Neural cell (in vitro differentiated cells): ENCODE data around the gene ESPL1. TPM values are rescaled to one million over a fixed set of nuclear protein-coding genes. Genes with fewer than 3 reads are reported as not detected.

Source experiments
- H2AFZ ChIP-seq: fragments of 200-600, 300-800 bp; sonication (generic), shearing (Covaris generic); 2 replicates; pipeline ENCODE4 v1.6.0; 2014; ENCODE audit warnings: low read depth, mild to moderate bottlenecking, antibody characterized with exemption, low read length, moderate library complexity
- H3F3A ChIP-seq: fragments of 200-600 bp; shearing (Covaris generic); 2 replicates; pipeline ENCODE4 v1.6.1; 2016; ENCODE audit warnings: mild to moderate bottlenecking, moderate library complexity, mixed read lengths, antibody characterized with exemption, low read length; ENCODE audit not compliant: insufficient read depth, poor library complexity, severe bottlenecking
- H3K27ac ChIP-seq: fragments of 200-600, 300-800 bp; sonication (generic), shearing (Covaris generic); 2 replicates; pipeline ENCODE4 v1.5.1; 2014; ENCODE audit warnings: mild to moderate bottlenecking, low read length, moderate library complexity
- H3K27me3 ChIP-seq: fragments of 300-800, 200-600 bp; sonication (generic), shearing (Covaris generic); 2 replicates; pipeline ENCODE4 v1.6.0; 2014; ENCODE audit warnings: mild to moderate bottlenecking, low read depth, low read length, moderate library complexity; ENCODE audit not compliant: insufficient read depth
- H3K36me3 ChIP-seq: fragments of 300-800, 200-600 bp; sonication (generic), shearing (Covaris generic); 2 replicates; pipeline ENCODE4 v1.5.1; 2014; ENCODE audit warnings: mild to moderate bottlenecking, antibody characterized with exemption, low read length, moderate library complexity; ENCODE audit not compliant: insufficient read depth
- H3K4me2 ChIP-seq: fragments of 300-800, 200-600 bp; sonication (generic), shearing (Covaris generic); 2 replicates; pipeline ENCODE4 v1.6.0; 2014; ENCODE audit warnings: mild to moderate bottlenecking, low read length
- H3K4me3 ChIP-seq: fragments of 300-800, 200-600 bp; sonication (generic), shearing (Covaris generic); 2 replicates; pipeline ENCODE4 v1.5.1; 2014; ENCODE audit warnings: mild to moderate bottlenecking, low read length, moderate library complexity
- H3K79me2 ChIP-seq: fragments of 200-600 bp; shearing (Covaris generic); replicated peaks from 2 replicates; pipeline ENCODE4 v1.6.0; 2014; ENCODE audit warnings: mild to moderate bottlenecking, low read length, moderate library complexity; ENCODE audit not compliant: insufficient read depth
- H3K9ac ChIP-seq: fragments of 300-800, 200-600 bp; sonication (generic), shearing (Covaris generic); 2 replicates; pipeline ENCODE4 v1.6.1; 2016; ENCODE audit warnings: mild to moderate bottlenecking, low read length, mixed read lengths
- H3K9me2 ChIP-seq: fragments of 200-600 bp; shearing (Covaris generic); 2 replicates; pipeline ENCODE4 v1.6.1; 2016; ENCODE audit warnings: mild to moderate bottlenecking, low read length, mixed read lengths; ENCODE audit not compliant: insufficient read depth
- H3K9me3 ChIP-seq: fragments of 200-600, 300-800 bp; sonication (generic), shearing (Covaris generic); 2 replicates; pipeline ENCODE4 v1.6.1; 2016; ENCODE audit warnings: mild to moderate bottlenecking, mixed run types, low read length, moderate library complexity, mixed read lengths
- H4K20me1 ChIP-seq: fragments of 200-600 bp; shearing (Covaris generic); 2 replicates; pipeline ENCODE4 v1.6.1; 2016; ENCODE audit warnings: mild to moderate bottlenecking, mixed run types; ENCODE audit not compliant: insufficient read depth
- CTCF ChIP-seq: fragments of 450-650 bp; IDR thresholded peaks from 2 replicates; pipeline ENCODE4 v1.5.1; 2014; ENCODE audit warnings: antibody characterized with exemption, mild to moderate bottlenecking, moderate library complexity; ENCODE audit not compliant: poor library complexity, severe bottlenecking
- EP300 ChIP-seq: fragments of 450-650 bp; conservative IDR thresholded peaks from 2 replicates; pipeline ENCODE4 v1.6.1; 2014; ENCODE audit warnings: antibody characterized with exemption, mild to moderate bottlenecking, moderate library complexity; ENCODE audit not compliant: poor library complexity, severe bottlenecking
- EZH2 ChIP-seq: fragments of 200-600, 300-800 bp; shearing (Covaris generic), sonication (generic); IDR thresholded peaks from 2 replicates; pipeline ENCODE4 v1.6.1; 2014; ENCODE audit warnings: antibody characterized with exemption, low read length, borderline replicate concordance, mild to moderate bottlenecking; ENCODE audit not compliant: insufficient read depth, poor library complexity, severe bottlenecking
- MXI1 ChIP-seq: fragments of 450-650 bp; conservative IDR thresholded peaks from 2 replicates; pipeline ENCODE4 v1.6.1; 2014; ENCODE audit warnings: antibody characterized with exemption, mild to moderate bottlenecking; ENCODE audit not compliant: poor library complexity, severe bottlenecking
- POLR2AphosphoS5 ChIP-seq: IDR thresholded peaks from 2 replicates; pipeline ENCODE4 v1.6.1; 2012
- RAD21 ChIP-seq: fragments of 450-650 bp; conservative IDR thresholded peaks from 2 replicates; pipeline ENCODE4 v1.6.1; 2014; ENCODE audit warnings: antibody characterized with exemption, mild to moderate bottlenecking, moderate library complexity
- REST ChIP-seq: IDR thresholded peaks from 2 replicates; pipeline ENCODE4 v1.6.1; 2012; ENCODE audit warnings: borderline replicate concordance
- SMC3 ChIP-seq: fragments of 450-650 bp; conservative IDR thresholded peaks from 2 replicates; pipeline ENCODE4 v1.6.1; 2014; ENCODE audit warnings: antibody characterized with exemption, mild to moderate bottlenecking, moderate library complexity; ENCODE audit not compliant: poor library complexity
- TAF1 ChIP-seq: IDR thresholded peaks from 2 replicates; pipeline ENCODE4 v1.6.1; 2012; ENCODE audit warnings: low read depth
- polyA plus RNA-seq: library from polyadenylated mRNA; depleted of rRNA; stranded (reverse); fragments of >200 nt; gene quantifications from 2 replicates; pipeline ENCODE4 v1.2.3, GENCODE V29; 2014

Gene ESPL1
- polyA plus RNA-seq, 1 donor from 2014 or later = 0.33 TPM

GRCh38 chr12:53225635-53226424 is 42.3 kb upstream of the ESPL1 start:
- Histone ChIP-seq H3K9ac (no peak overlapping the region), H3K4me2 (no peak overlapping the region), H3K27ac (no peak overlapping the region)

GRCh38 chr12:53226815-53227214 is 41.3 kb upstream of the ESPL1 start:
- Histone ChIP-seq H3K27me3 (peaks cover 8% of the 10 kb centered on the region), H3K36me3 (no peaks in the 10 kb centered on the region), H3F3A (no peaks in the 10 kb centered on the region), H3K4me2 (no peak overlapping the region), H2AFZ (no peak overlapping the region), H3K27ac (no peak overlapping the region), H3K9me2 (no peaks in the 10 kb centered on the region), H3K9me3 (no peaks in the 10 kb centered on the region), H3K4me3 (no peak overlapping the region), H3K9ac (no peak overlapping the region), H4K20me1 (no peaks in the 10 kb centered on the region), H3K79me2 (no peaks in the 10 kb centered on the region)
- TF ChIP-seq RAD21 (no peak), REST (no peak), EP300 (no peak), POLR2AphosphoS5 (no peak), SMC3 (no peak)

More at GRCh38 chr12:53225635-53226424, 42.3 kb upstream of the ESPL1 start:
- Histone ChIP-seq H3K4me3 (no peak overlapping the region), H2AFZ (no peak overlapping the region), H3K36me3 (no peaks in the 10 kb centered on the region), H3F3A (no peaks in the 10 kb centered on the region), H3K9me2 (no peaks in the 10 kb centered on the region), H3K9me3 (no peaks in the 10 kb centered on the region), H3K27me3 (peaks cover 7% of the 10 kb centered on the region), H4K20me1 (no peaks in the 10 kb centered on the region), H3K79me2 (no peaks in the 10 kb centered on the region)
- TF ChIP-seq EZH2 (no peak), SMC3 (no peak), RAD21 (no peak), MXI1 (no peak), TAF1 (no peak), EP300 (no peak), CTCF (no peak), REST (no peak), POLR2AphosphoS5 (no peak)
